ENCODE results near the gene IPO9. TPM values are rescaled to one million over a fixed set of nuclear protein-coding genes. Genes with fewer than 3 reads are reported as not detected.

The IPO9 gene
- total and polyA plus RNA-seq, 2 donors (not counting 1 experiment from before 2014, with no cell fraction given), result 13.3 to 56.9 TPM

GRCh38 chr1:201876148-201876818, 47.3 kb downstream of the IPO9 start:
- Histone ChIP-seq H3K36me3 (replicated peaks in 1 of 2; ENCODE audit: control extremely low read depth in 1 of 2, control insufficient read depth in 1 of 2, extremely low read depth in 1 of 2, insufficient read depth in 2 of 2, low read length in 1 of 2) (peaks cover 2 to 33% of the 10 kb centered on the region in 2 experiments), H2AFZ (ENCODE audit: insufficient read depth, low read depth, low read length, poor library complexity, severe bottlenecking) (no peak overlapping the region), H3K9me3 (ENCODE audit: control extremely low read depth in 1 of 3, control insufficient read depth in 2 of 3, insufficient read depth in 1 of 3, low read length in 2 of 3) (no peaks in the 10 kb centered on the region), H3K27me3 (replicated peaks in 1 of 4; ENCODE audit: control extremely low read depth in 1 of 4, control insufficient read depth in 3 of 4, insufficient read depth in 4 of 4, low read length in 3 of 4) (no peaks in the 10 kb centered on the region), H3K79me2 (ENCODE audit: control insufficient read depth, insufficient read depth, low read length) (no peaks in the 10 kb centered on the region), H3K4me2 (replicated peaks; ENCODE audit: low read depth, low read length, poor library complexity, severe bottlenecking) (no peak overlapping the region), H4K20me1 (ENCODE audit: control insufficient read depth, insufficient read depth, low read length, poor library complexity, severe bottlenecking) (no peaks in the 10 kb centered on the region), H3K27ac (ENCODE audit: low read length in 2 of 2) (no peak overlapping the region), H3K4me1 (ENCODE audit: control insufficient read depth in 2 of 2, insufficient read depth in 2 of 2, low read length in 2 of 2) (no peaks in the 10 kb centered on the region), H3K4me3 (ENCODE audit: control extremely low read depth in 1 of 5, extremely low read depth in 1 of 5, insufficient read depth in 1 of 5, low read depth in 2 of 5, low read length in 4 of 5) (no peak overlapping the region), H3K9ac (ENCODE audit: low read length) (no peak overlapping the region)
- Mint-ChIP-seq H3K27ac (no peak overlapping the region), H3K4me3 (no peak overlapping the region), H3K27me3 (no peaks in the 10 kb centered on the region), H3K9me3 (ENCODE audit: insufficient read depth) (no peaks in the 10 kb centered on the region), H3K4me1 (no peaks in the 10 kb centered on the region)
- 87% methylated on average over 3 of the region's 8 CpGs for WGBS (ENCODE audit: insufficient coverage)
- POLR2A ChIA-PET, result no interaction called here
- CTCF ChIA-PET, result interaction anchor here (0.7 kb wide), 1 partner anchor 33 kb away, joined by 4 read pairs; no protein-coding TSS in a partner anchor
- TF ChIP-seq EZH2 (IDR thresholded peaks at IDR 0.05; ENCODE audit: borderline replicate concordance, insufficient read depth, low read depth, low read length, poor library complexity, severe bottlenecking), result no peak
- no peak for ATAC-seq (ENCODE audit: low read depth)
- no peak for DNase-seq
- intact Hi-C loops (cut with micrococcal nuclease), result no loop called here

DNA sequence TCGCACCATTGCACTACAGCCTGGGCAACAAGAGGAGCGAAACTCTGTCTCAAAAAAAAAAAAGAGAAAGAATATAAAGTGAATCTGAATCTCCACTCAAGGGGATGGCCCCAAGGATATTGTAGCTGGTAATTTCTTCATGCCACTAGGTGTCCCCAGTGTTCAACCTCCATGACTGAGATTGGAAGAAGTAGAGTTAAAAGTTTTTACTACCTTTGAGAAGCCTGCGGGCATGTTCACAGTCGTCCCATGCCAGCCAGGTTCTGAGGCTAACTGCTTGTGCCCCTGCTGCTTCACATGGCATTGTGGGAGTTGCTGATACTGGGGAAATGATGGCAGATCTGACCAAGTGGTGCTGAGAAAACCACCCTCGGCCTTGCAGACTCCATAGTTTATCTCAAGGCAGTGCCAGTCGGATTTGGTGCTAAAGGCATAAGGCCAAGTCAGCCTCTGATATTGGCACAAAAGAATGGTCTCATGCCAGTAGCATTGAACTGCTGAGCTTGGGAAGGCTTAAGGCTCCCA, 49.0 kb downstream of the IPO9 start:
- no peak overlapping the region for H3K9ac ChIP-seq (ENCODE audit: low read length)
- no peak overlapping the region for H3K27ac ChIP-seq (ENCODE audit: low read length in 2 of 2)
- H3K4me3 ChIP-seq (ENCODE audit: control extremely low read depth in 1 of 5, extremely low read depth in 1 of 5, insufficient read depth in 1 of 5, low read depth in 2 of 5, low read length in 4 of 5), result no peak overlapping the region
- no peaks in the 10 kb centered on the region for H4K20me1 ChIP-seq (ENCODE audit: control insufficient read depth, insufficient read depth, low read length, poor library complexity, severe bottlenecking)
- H3K27me3 Mint-ChIP-seq, result no peaks in the 10 kb centered on the region
- ATAC-seq (ENCODE audit: low read depth) (no peak), DNase-seq (peak; percentile 41)
- H3K9me3 ChIP-seq (ENCODE audit: control extremely low read depth in 1 of 3, control insufficient read depth in 2 of 3, insufficient read depth in 1 of 3, low read length in 2 of 3), result no peaks in the 10 kb centered on the region
- H3K4me1 Mint-ChIP-seq, result peaks cover 12% of the 10 kb centered on the region
- 69% methylated on average over 4 of the region's 6 CpGs for WGBS (ENCODE audit: insufficient coverage)
- H3K79me2 ChIP-seq (ENCODE audit: control insufficient read depth, insufficient read depth, low read length), result no peaks in the 10 kb centered on the region
- H2AFZ ChIP-seq (ENCODE audit: insufficient read depth, low read depth, low read length, poor library complexity, severe bottlenecking), result no peak overlapping the region
- no peak for TF ChIP-seq EZH2 (IDR thresholded peaks at IDR 0.05; ENCODE audit: borderline replicate concordance, insufficient read depth, low read depth, low read length, poor library complexity, severe bottlenecking)
- TF ChIP-seq, protein P1, sequence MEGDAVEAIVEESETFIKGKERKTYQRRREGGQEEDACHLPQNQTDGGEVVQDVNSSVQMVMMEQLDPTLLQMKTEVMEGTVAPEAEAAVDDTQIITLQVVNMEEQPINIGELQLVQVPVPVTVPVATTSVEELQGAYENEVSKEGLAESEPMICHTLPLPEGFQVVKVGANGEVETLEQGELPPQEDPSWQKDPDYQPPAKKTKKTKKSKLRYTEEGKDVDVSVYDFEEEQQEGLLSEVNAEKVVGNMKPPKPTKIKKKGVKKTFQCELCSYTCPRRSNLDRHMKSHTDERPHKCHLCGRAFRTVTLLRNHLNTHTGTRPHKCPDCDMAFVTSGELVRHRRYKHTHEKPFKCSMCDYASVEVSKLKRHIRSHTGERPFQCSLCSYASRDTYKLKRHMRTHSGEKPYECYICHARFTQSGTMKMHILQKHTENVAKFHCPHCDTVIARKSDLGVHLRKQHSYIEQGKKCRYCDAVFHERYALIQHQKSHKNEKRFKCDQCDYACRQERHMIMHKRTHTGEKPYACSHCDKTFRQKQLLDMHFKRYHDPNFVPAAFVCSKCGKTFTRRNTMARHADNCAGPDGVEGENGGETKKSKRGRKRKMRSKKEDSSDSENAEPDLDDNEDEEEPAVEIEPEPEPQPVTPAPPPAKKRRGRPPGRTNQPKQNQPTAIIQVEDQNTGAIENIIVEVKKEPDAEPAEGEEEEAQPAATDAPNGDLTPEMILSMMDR (IDR thresholded peaks at IDR 0.05), result peak; percentile 58
- H3K4me1 ChIP-seq (ENCODE audit: control insufficient read depth in 2 of 2, insufficient read depth in 2 of 2, low read length in 2 of 2), result peaks cover 6 to 7% of the 10 kb centered on the region in 2 donors
- CTCF ChIA-PET, result interaction anchor here (0.6 to 2.0 kb wide), 8 partner anchors 11 to 145 kb away, joined by 3 to 13 read pairs (median 5); partner anchors contain the start of genes LMOD1 and TIMM17A
- no peaks in the 10 kb centered on the region for H3K9me3 Mint-ChIP-seq (ENCODE audit: insufficient read depth)
- no peaks in the 10 kb centered on the region for H3K27me3 ChIP-seq (replicated peaks in 1 of 4; ENCODE audit: control extremely low read depth in 1 of 4, control insufficient read depth in 3 of 4, insufficient read depth in 4 of 4, low read length in 3 of 4)
- intact Hi-C loops (cut with micrococcal nuclease), result loop anchor here (1.0 kb wide), 1 partner anchor 94 kb away; no protein-coding TSS in a partner anchor
- POLR2A ChIA-PET, result no interaction called here
- no peak overlapping the region for H3K4me3 Mint-ChIP-seq
- peaks cover 2 to 18% of the 10 kb centered on the region in 2 experiments for H3K36me3 ChIP-seq (replicated peaks in 1 of 2; ENCODE audit: control extremely low read depth in 1 of 2, control insufficient read depth in 1 of 2, extremely low read depth in 1 of 2, insufficient read depth in 2 of 2, low read length in 1 of 2)
- H3K4me2 ChIP-seq (replicated peaks; ENCODE audit: low read depth, low read length, poor library complexity, severe bottlenecking), result no peak overlapping the region
- no peak overlapping the region for H3K27ac Mint-ChIP-seq
